Dermis microvascular lymphatic vessel endothelial cell (primary cell): ENCODE results near the gene THSD7B. TPM values are rescaled to one million over a fixed set of nuclear protein-coding genes. Genes with fewer than 3 reads are reported as not detected.
A peak's percentile ranks its signal among the peaks of the same experiment; 100 is the strongest.
"Not testable (repeated sequence)": the region's sequence is repeated elsewhere in the genome, so short reads cannot be mapped to it uniquely, and the experiment has no call there.

Experiments
- DNase-seq, 2 donors: peaks; one replicate each; pipeline versions ENCODE4 v3.0.0 to v3.0.0-alpha.2; 2010; ENCODE audit warnings: low read depth in 2 of 2
- total RNA-seq: library from RNA; depleted of rRNA; stranded (reverse); fragments of >200 nt; gene quantifications from 2 replicates; pipeline ENCODE4 v1.2.1, GENCODE V29; 2014

THSD7B gene
- total RNA-seq, 1 donor from 2014 or later = not detected

DNA sequence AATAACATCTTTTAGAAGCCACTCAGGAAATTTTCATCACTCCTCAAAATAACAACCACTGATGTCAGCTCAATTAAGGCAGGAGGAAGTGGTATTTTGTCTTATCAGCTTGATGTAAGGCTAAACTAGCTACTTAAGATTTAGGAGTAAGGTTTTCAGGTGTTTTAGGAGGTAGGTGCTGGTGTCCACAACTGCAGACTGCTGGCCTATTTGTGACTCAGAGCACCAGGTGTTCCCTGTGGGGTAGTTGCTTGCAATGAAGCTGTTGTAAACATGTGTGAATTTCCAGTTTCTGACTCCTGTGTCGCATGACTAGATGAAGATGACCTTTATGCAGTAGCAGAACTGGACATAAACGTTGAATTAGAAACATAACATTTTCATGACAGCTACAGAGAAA is 164.2 kb downstream of the THSD7B start:
- no peak for DNase-seq

DNA sequence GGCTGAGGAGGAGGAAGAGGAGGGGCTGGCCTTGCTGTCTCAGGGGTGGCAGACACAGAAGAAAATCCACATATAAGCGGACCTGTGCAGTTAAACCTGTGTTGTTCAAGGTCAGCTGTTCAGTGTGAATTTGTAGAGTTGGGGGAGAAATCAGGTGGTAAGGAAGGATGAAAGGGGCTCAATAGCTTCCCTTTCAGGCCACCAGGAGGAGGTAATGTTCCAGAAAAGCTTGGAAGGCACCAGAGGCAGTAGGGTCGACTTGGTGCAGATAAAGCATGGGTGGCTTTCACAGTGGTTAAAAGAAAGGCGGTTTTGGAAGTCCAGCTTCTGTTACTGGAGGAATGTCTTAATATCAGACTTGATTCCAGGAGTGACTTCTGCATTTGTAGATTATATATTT is 167.4 kb downstream of the THSD7B start:
- DNase-seq = peak in 1 of 2 donors; percentile 1

DNA sequence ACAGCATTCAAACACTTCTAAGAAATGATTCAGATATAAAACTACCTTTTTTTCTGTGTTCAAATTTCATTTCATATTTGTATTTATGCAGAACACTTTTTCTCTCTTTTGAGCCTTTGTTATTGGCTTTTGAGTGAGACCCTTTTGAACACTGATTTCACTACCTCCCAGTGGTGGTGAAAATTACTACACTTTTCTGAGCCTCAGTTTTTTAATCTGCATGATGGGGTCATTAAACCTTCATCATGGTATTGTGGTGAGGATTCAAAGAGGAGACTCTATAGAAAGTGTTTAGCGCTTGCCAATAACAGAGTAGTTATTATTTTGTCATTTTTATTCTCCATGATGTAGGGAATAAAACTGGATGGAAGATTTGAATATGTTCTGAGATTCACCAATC is 169.8 kb downstream of the THSD7B start:
- no peak for DNase-seq

DNA sequence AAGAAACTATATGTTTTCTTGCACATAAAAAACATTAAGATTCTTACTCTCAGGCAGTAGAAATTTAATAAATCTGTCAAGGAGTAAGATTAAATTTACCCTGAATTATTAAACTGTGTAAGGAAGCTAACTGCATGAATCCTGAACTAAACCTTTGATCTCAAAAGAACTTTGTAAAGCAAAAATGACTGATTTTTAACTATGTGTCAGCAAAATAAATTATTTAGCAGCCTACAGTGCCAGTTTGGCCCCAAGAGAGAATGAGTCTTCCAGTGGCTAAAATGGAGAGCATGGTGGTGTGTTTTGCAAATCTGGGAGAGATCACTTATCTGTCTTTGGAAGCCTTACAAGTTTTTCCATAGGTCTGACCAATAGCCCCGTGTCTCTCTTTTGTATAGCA is 190.7 kb downstream of the THSD7B start:
- no peak for DNase-seq

GRCh38 chr2:136957044-136957443 is 191.7 kb downstream of the THSD7B start:
- DNase-seq = no peak

DNA sequence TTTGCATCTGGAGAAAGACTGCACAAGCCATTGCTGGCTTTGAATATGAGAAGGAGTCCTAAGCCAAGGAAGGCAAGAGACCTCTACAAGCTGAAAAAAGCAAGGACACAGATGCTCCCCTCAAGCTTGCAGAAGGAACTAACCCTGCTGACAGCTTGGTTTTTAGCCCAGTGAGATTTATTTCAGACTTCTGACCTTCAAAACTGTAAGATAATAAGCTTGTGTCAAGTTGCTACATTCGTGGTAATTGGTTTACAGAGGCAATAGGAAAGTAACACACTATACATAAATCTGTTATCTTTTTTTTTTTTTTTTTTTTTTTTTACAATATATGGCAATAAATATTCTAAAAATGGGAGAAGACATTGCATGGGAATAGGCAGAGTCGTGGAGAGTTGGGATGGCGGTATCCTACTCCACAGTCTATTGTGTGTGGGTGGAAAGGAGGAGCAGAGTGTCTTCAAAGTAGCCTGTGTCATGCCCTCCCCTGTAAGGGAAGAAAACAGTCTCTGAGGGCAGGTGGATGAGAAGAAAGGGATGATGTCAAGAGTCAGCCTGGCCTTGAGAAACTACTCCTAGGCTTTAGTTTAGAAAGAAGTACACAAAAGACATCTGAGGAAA is 196.9 kb downstream of the THSD7B start:
- DNase-seq = no peak

GRCh38 chr2:136966485-136966884 is 201.1 kb downstream of the THSD7B start:
- no peak for DNase-seq

DNA sequence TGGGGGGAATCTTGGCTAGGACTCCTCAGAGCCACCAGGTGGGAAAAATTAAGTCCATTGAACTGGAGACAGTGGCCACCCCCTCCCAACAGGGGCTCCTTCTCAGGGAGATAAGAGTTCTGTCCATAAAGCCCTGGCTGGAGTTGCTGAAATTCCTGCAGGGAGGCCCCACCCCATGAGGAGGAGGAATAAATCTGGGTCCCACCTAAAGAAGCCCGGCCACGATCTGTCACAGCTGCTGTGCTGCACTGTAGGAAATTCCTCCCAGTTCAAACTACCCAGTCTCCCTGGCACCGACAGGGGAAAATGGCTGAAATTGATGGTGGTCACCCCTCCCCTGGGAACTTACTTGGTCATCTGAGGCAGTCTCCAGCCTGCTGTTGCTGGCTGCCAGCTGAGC is 215.0 kb downstream of the THSD7B start:
- DNase-seq = no peak

GRCh38 chr2:136981689-136982088 is 216.3 kb downstream of the THSD7B start:
- not testable (repeated sequence) for DNase-seq

GRCh38 chr2:136985044-136985443 is 219.7 kb downstream of the THSD7B start:
- DNase-seq = no peak

- no peak for DNase-seq
Measured at GRCh38 chr2:136986605-136987221, 221.4 kb downstream of the THSD7B start.

DNA sequence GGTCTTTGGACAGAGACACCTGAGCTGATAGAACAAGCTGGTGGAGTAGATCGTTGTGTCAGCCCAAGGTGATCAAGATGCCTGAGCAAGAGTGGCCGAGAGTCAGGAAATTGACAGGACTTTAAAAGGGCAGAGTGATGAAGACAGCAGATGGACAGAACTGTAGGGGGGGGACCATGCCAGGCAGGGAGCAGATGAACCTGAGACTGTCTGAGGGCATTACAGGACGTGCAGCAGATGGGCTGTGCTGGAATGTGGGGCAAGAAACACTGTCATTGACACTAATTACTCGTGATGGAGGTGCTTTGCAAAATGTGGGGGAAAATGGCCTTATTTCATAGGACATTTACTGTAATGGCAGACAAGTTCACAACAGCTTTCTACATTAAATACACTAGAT is 225.0 kb downstream of the THSD7B start:
- no peak for DNase-seq

DNA sequence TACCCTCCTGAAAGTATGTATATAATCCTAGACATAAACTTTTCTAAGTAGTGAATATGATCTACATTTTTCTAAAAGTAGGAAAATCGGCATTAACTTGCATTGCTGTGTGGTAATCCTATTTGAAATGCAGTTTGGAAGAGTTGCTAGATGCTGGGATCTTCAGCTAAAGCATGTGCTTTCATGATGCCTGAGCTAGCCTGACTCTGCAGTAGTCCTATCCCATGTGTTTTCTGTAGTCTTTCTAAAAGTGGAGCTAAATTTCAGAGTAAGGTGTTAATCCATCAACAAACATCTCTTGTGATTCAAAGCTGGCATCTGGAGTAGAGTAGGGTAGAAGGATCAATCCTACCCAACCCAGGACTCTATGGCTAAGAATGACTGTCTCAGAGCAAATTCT is 229.4 kb downstream of the THSD7B start:
- no peak for DNase-seq

DNA sequence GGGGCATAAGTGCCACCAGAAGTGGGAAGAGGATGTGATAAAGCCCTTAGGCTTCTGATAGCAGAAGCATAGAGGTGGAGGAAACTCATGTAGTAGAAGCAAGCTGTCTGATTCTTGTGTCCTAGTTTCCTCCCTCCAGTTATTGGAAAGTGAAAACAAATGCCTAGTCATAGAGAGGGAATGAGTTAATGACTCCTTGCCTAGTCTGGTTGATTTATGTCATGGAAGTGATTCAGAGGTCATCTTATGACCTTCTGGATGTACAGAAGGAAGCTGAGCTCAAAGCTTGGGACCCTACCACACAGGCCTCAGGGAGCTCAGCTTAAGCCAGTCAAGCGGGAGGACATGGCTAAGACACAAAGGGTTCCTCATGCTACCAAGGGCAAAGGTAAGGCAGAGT is 232.2 kb downstream of the THSD7B start:
- DNase-seq = peak in 1 of 2 donors; percentile 13

DNA sequence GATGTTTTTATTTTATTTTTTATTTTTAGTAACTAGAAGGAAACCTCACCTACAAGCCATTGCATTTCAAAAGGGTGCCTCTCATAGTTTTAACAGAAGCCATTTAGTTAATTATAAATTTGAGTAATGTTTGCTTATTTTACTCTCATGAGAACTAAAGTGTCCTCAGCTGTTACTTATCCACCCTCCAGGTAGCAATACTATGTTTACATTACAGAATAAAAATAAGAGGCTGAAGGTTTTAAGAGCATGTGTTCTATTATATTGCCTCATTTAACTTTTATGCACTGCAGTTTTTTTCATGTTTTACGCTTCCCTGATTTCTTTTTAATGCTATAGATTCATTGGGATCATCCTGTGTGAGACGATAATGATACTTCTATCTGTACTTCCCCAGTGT is 235.5 kb downstream of the THSD7B start:
- DNase-seq = no peak

DNA sequence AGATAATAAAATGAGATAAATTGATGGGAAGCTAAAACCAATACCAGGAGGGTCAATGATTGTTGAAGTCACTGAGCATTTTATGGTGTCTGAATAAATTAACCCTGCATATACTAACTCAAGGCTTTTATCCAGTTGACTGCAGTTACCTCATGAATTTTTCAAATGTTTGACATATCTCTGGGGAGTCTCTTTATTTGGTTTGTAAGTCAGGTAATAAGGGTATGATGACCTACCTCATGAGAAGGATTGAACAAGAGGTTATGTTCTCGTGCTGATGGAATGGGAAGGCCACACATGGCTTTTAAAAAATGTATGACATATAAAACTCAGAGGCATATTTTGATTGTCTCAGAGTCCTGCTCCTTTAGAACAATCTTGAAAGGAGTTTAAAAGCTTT is 237.6 kb downstream of the THSD7B start:
- no peak for DNase-seq

DNA sequence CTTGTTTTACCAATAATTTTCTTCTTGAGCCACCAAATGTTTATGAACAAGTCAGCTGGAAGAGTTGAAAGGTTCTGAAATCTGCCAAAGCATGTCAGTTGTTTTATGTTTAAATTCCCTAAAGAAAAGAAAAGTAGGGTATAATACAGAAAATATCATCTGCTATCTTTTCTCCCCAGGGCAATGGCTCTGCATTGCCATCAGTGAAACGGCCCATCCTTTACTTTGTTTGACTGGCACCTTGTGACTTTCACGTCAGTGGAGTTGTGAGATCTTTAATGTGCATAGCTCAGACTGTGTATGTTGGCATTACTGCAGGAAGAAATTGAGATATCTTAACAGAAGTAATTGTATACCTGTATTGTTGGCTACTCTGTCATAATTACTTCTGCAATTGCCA is 239.9 kb downstream of the THSD7B start:
- DNase-seq = no peak

GRCh38 chr2:137007938-137008337 is 242.6 kb downstream of the THSD7B start:
- DNase-seq = no peak

GRCh38 chr2:137009953-137010352 is 244.6 kb downstream of the THSD7B start:
- DNase-seq = no peak

GRCh38 chr2:137020452-137021196 is 255.3 kb downstream of the THSD7B start:
- no peak for DNase-seq

DNA sequence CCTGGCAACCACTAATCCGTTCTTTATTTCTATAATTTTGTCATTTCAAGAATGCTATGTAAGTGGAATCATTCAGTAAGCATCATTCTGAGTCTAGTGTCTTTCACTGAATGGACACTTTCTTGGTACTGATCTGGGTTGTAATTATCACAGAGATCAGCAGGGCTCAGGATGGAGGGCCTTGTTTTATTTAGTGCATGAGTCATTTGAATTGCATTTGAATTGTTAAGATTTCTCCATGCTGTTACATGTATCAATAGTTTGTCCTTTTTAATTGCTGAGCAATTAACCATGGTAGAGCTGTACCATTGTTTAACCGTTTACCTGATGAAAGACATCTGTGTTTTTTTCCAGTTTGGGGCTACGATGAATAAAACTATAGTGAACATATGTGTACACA is 256.4 kb downstream of the THSD7B start:
- DNase-seq = no peak

DNA sequence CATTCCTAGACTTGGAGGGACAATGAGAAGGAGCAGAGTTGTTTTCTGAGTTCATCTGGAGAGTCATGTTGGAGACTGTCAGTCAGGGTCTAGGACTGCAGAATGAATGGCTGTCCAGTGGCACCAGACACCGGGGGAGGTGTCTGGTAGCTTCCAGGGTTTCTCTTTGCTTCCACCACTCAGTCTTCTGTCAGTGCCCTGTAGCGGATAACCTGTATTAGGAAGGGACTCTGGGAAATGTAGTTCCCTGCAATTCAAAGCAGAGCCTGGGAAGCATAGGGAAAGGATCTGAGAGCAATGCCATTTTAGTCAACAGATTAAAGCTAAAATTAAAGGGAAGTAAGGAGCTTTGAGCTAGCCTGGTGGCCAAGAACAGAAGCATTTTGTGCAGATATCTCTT is 257.9 kb downstream of the THSD7B start:
- DNase-seq = no peak

DNA sequence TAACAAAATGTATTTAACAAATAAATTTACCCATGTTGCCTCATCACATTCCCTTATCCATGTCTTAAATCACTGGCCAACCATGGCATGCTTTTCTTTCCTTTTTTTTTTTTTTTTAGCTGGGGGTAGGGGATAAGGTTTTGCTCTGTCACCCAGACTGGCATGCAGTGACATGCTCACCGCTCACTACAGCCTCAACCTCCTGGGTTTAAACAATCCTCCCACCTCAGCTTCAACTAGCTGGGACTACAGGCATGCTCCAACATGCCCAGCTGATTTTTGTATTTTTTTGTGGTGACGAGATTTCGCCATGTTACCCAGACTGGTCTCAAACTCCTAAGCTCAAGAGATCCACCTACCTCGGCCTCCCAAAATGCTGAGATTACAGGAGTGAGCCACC is 266.4 kb downstream of the THSD7B start:
- DNase-seq = no peak
